Fibroblast of skin of back (primary cell): ENCODE data around the gene KLK2.
"Not testable (repeated sequence)": the region's sequence is repeated elsewhere in the genome, so short reads cannot be mapped to it uniquely, and the experiment has no call there.

Experiments
- DNase-seq: peaks from one replicate; pipeline ENCODE4 v3.0.0-alpha.2; 2013

Gene KLK2

GRCh38 chr19:50894478-50895356 is 21.5 kb downstream of the KLK2 start:
- no peak for DNase-seq

- DNase-seq, result not testable (repeated sequence)
Observed at GRCh38 chr19:50896089-50896590, 22.9 kb downstream of the KLK2 start.

GRCh38 chr19:50896591-50897190 is 23.5 kb downstream of the KLK2 start:
- peak; percentile 12 for DNase-seq

GRCh38 chr19:50897191-50897607 is 24.0 kb downstream of the KLK2 start:
- no peak for DNase-seq

- no peak for DNase-seq
Observed at GRCh38 chr19:50897612-50898011, 24.4 kb downstream of the KLK2 start.

GRCh38 chr19:50898018-50898417 is 24.8 kb downstream of the KLK2 start:
- no peak for DNase-seq

- no peak for DNase-seq
Observed at GRCh38 chr19:50899569-50899968, 26.3 kb downstream of the KLK2 start.

GRCh38 chr19:50902640-50903039 is 29.4 kb downstream of the KLK2 start:
- DNase-seq, result no peak

GRCh38 chr19:50906217-50906616 is 33.0 kb downstream of the KLK2 start:
- no peak for DNase-seq

GRCh38 chr19:50908336-50908735 is 35.1 kb downstream of the KLK2 start:
- DNase-seq, result no peak

- DNase-seq, result peak; percentile 13
Observed at GRCh38 chr19:50909240-50910070, 36.2 kb downstream of the KLK2 start.

GRCh38 chr19:50910722-50911121 is 37.5 kb downstream of the KLK2 start:
- no peak for DNase-seq

GRCh38 chr19:50911206-50912101 is 38.2 kb downstream of the KLK2 start, which contains the start of gene KLK4:
TSS of gene KLK4 (minus strand) at chr19:50911395. CDS start at chr19:50910738, 657 bp downstream.
- no peak for DNase-seq

- no peak for DNase-seq
Observed at GRCh38 chr19:50912102-50912599, 38.9 kb downstream of the KLK2 start.

- DNase-seq, result no peak
Observed at GRCh38 chr19:50912727-50913716, 39.8 kb downstream of the KLK2 start.

- DNase-seq, result no peak
Observed at GRCh38 chr19:50916069-50916468, 42.8 kb downstream of the KLK2 start.

GRCh38 chr19:50921426-50922316 is 48.4 kb downstream of the KLK2 start:
- DNase-seq, result no peak

- peak; percentile 65 for DNase-seq
Observed at GRCh38 chr19:50922317-50922853, 49.1 kb downstream of the KLK2 start.

- DNase-seq, result no peak
Observed at GRCh38 chr19:50924586-50924985, 51.3 kb downstream of the KLK2 start.
